HL-60 (cell line): ENCODE results near the gene SLC25A53.
A peak's percentile ranks its signal among the peaks of the same experiment; 100 is the strongest.

Experiments
- DNase-seq, 2 experiments: peaks; one replicate each; pipeline ENCODE4 v3.0.0-alpha.2; 2010 to 2020; ENCODE audit warnings: low read depth in 1 of 2, low spot score in 1 of 2
- H3K27ac ChIP-seq: fragments of 250-450 bp; sonication (Bioruptor Pico); replicated peaks from 2 replicates; pipeline ENCODE4 v1.5.1; 2020; ENCODE audit warnings: mild to moderate bottlenecking, moderate library complexity
- H3K27me3 ChIP-seq: fragments of 250-450 bp; sonication (Bioruptor Pico); 2 replicates; pipeline ENCODE4 v1.5.1; 2021; ENCODE audit warnings: mild to moderate bottlenecking, moderate library complexity; ENCODE audit not compliant: insufficient read depth, poor library complexity, severe bottlenecking
- H3K4me3 ChIP-seq: replicated peaks from 2 replicates; pipeline ENCODE4 v1.5.1; 2011; ENCODE audit warnings: mild to moderate bottlenecking, control low read depth, low read length; ENCODE audit not compliant: insufficient read depth
- CTCF ChIP-seq: IDR thresholded peaks from one replicate; pipeline ENCODE4 v1.5.1; 2011; ENCODE audit warnings: low read length, control low read depth, inconsistent platforms; ENCODE audit not compliant: insufficient read depth
- GABPA ChIP-seq: IDR thresholded peaks from 2 replicates; pipeline ENCODE4 v1.6.1; 2012; ENCODE audit warnings: low read depth
- POLR2AphosphoS5 ChIP-seq: IDR thresholded peaks from 2 replicates; pipeline ENCODE4 v1.6.1; 2012; ENCODE audit warnings: low read depth
- REST ChIP-seq: IDR thresholded peaks from 2 replicates; pipeline ENCODE4 v1.6.1; 2012; ENCODE audit warnings: low read depth; ENCODE audit not compliant: insufficient replicate concordance
- SPI1 ChIP-seq: IDR thresholded peaks from 2 replicates; pipeline ENCODE4 v1.6.1; 2012; ENCODE audit warnings: low read depth, mild to moderate bottlenecking, borderline replicate concordance

The SLC25A53 gene

GRCh38 chrX:104168127-104168526 is 11.3 kb upstream of the SLC25A53 start:
- H3K27me3 ChIP-seq: no peaks in the 10 kb centered on the region
- H3K4me3 ChIP-seq: no peak overlapping the region; the same call in 1 of the 2 replicates
- TF ChIP-seq CTCF (no peak), SPI1 (no peak), POLR2AphosphoS5 (no peak), GABPA (no peak), REST (no peak)
- DNase-seq: no peak
- H3K27ac ChIP-seq: no peak overlapping the region

GRCh38 chrX:104166735-104167436 is 10.1 kb upstream of the SLC25A53 start:
- TF ChIP-seq REST: no peak
- TF ChIP-seq POLR2AphosphoS5: no peak
- TF ChIP-seq SPI1: no peak
- TF ChIP-seq GABPA: no peak
- TF ChIP-seq CTCF: no peak
- Histone ChIP-seq H3K4me3 (peak overlapping the region; percentile 81), H3K27ac (peak overlapping the region; percentile 70), H3K27me3 (no peaks in the 10 kb centered on the region)
- DNase-seq: no peak

GRCh38 chrX:104165894-104166734 is 9.3 kb upstream of the SLC25A53 start, which contains the start of gene FAM199X:
Gene FAM199X, plus strand, starts transcription at chrX:104166453. Its CDS starts 333 bp downstream, at chrX:104166786.
- peak within 1 kb of the TSS; percentile 81 for H3K4me3 ChIP-seq
- 0 out of 2 replicates have a peak, but pooled peaks have one; percentile 55 for TF ChIP-seq POLR2AphosphoS5
- no peak for TF ChIP-seq SPI1
- TF ChIP-seq CTCF: peak; percentile 6
- H3K27me3 ChIP-seq: no peaks in the 10 kb centered on the region
- peak; percentile 61 to 88 for DNase-seq
- peak within 1 kb of the TSS; percentile 84 for H3K27ac ChIP-seq
